Mesendoderm (in vitro differentiated cells): ENCODE measurements around the gene KCNN3.

Source experiments
- DNase-seq: peaks from one replicate; pipeline ENCODE4 v3.0.0; 2013
- H2AK5ac ChIP-seq: 2 replicates; pipeline ENCODE4 v1.6.1; 2013; ENCODE audit warnings: low read length, inconsistent platforms
- H2BK120ac ChIP-seq: 2 replicates; pipeline ENCODE4 v1.6.1; 2013; ENCODE audit warnings: low read depth, mild to moderate bottlenecking, low read length, moderate library complexity, mixed read lengths
- H2BK15ac ChIP-seq: replicated peaks from 2 replicates; pipeline ENCODE4 v1.6.1; 2013; ENCODE audit warnings: low read depth, mild to moderate bottlenecking, moderate library complexity
- H2BK5ac ChIP-seq: 2 replicates; pipeline ENCODE4 v1.6.1; 2013; ENCODE audit warnings: low read length, inconsistent platforms
- H3K18ac ChIP-seq: 2 replicates; pipeline ENCODE4 v1.6.1; 2013; ENCODE audit warnings: mild to moderate bottlenecking, low read length, mixed read lengths
- H3K23ac ChIP-seq: one replicate; pipeline ENCODE4 v1.6.1; 2013; ENCODE audit warnings: low read length
- H3K27ac ChIP-seq: 2 replicates; pipeline ENCODE4 v1.5.1; 2013; ENCODE audit warnings: low read depth, mild to moderate bottlenecking, inconsistent platforms, low read length, moderate library complexity
- H3K27me3 ChIP-seq: 2 replicates; pipeline ENCODE4 v1.6.1; 2013; ENCODE audit warnings: low read length, control low read depth, mild to moderate bottlenecking, inconsistent platforms; ENCODE audit not compliant: insufficient read depth, poor library complexity
- H3K36me3 ChIP-seq: 2 replicates; pipeline ENCODE4 v1.6.1; 2013; ENCODE audit warnings: low read length, inconsistent platforms; ENCODE audit not compliant: control insufficient read depth, insufficient read depth
- H3K4ac ChIP-seq: one replicate; pipeline ENCODE4 v1.6.1; 2013; ENCODE audit warnings: low read depth, mild to moderate bottlenecking, low read length, moderate library complexity
- H3K4me1 ChIP-seq: 2 replicates; pipeline ENCODE4 v1.6.1; 2013; ENCODE audit warnings: low read depth, low read length, inconsistent platforms; ENCODE audit not compliant: control insufficient read depth
- H3K4me2 ChIP-seq: 2 replicates; pipeline ENCODE4 v1.6.1; 2013; ENCODE audit warnings: low read length
- H3K4me3 ChIP-seq: 2 replicates; pipeline ENCODE4 v1.5.1; 2013; ENCODE audit warnings: mild to moderate bottlenecking, low read length
- H3K56ac ChIP-seq: one replicate; pipeline ENCODE4 v1.6.1; 2013; ENCODE audit warnings: low read length
- H3K79me1 ChIP-seq: 2 replicates; pipeline ENCODE4 v1.6.1; 2013; ENCODE audit warnings: low read length, inconsistent platforms
- H3K79me2 ChIP-seq: 2 replicates; pipeline ENCODE4 v1.6.1; 2013; ENCODE audit warnings: mild to moderate bottlenecking, low read length; ENCODE audit not compliant: control insufficient read depth, insufficient read depth
- H3K9ac ChIP-seq: 2 replicates; pipeline ENCODE4 v1.6.1; 2013; ENCODE audit warnings: low read length, inconsistent platforms
- H4K5ac ChIP-seq: one replicate; pipeline ENCODE4 v1.6.1; 2013; ENCODE audit warnings: low read length
- H4K8ac ChIP-seq: one replicate; pipeline ENCODE4 v1.6.1; 2013; ENCODE audit warnings: low read depth, mild to moderate bottlenecking, control low read depth, low read length, moderate library complexity
- WGBS: extraction: QIAGEN DNeasy Blood & Tissue Kit; methylation state at CpG from one replicate; pipeline ENCODE4 v1.1.7; 2013; ENCODE audit warnings: low lambda C conversion rate, missing lambda C conversion rate; ENCODE audit not compliant: insufficient coverage; ENCODE audit errors: extremely low coverage; 5-methylcytosine and 5-hydroxymethylcytosine counted together

Gene KCNN3

DNA sequence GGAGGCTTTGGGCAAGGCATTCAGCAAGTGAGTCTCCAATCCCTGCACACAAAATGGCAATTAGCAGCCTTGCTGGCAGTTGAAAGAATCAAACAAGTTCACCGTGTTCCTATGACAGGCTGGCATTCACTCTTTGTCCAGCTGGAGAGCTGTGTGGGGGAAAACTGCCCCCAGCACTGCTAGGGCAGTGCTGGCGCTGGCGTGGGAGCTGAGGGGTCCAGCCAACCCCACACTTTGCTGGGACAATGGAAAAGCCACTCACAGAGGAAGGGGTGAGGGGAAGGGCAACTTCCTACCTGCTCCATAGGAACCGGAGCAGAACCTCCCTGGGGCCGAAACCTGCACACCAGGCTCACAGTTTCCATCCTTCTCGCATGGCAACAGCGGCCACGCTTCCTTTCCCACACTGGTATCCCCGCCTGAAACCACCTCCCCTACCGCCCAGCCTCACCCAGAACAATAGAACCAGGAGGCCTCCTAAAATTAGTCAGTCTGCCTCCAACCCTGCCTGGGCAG, 26.7 kb upstream of the KCNN3 start:
- no peak for DNase-seq
- Histone ChIP-seq H3K27ac (no peak overlapping the region), H2AK5ac (no peak overlapping the region), H3K23ac (no peak overlapping the region), H3K79me1 (no peaks in the 10 kb centered on the region), H3K27me3 (no peaks in the 10 kb centered on the region), H4K8ac (no peak overlapping the region), H3K4ac (no peak overlapping the region), H3K4me1 (no peaks in the 10 kb centered on the region), H4K5ac (no peak overlapping the region), H3K4me3 (no peak overlapping the region), H3K9ac (no peak overlapping the region), H2BK15ac (no peak overlapping the region), H3K56ac (no peak overlapping the region), H3K18ac (no peak overlapping the region), H2BK5ac (no peak overlapping the region), H3K79me2 (no peaks in the 10 kb centered on the region), H3K36me3 (no peaks in the 10 kb centered on the region), H2BK120ac (no peak overlapping the region), H3K4me2 (no peak overlapping the region)
- WGBS, result no CpG with 5 or more reads among the region's 10 CpGs

DNA sequence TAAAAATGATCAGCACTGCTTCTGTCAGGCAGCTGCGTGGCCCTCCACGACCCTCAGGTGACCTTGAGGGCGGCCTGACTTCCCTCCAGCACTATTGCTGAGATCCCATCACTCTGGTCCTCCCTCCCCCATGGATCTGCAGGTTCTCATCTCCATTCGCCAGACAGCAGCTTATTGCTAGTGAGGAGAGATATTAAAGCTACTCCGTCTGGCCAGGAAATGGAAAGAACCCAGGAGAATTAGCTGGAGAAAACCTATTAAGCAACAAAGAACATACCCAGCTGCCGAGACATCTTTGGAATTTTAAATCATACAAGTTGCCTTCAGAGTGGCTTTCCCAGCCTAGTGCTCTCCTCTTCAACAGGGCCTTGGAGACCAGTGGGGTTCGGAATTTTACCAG, 25.7 kb upstream of the KCNN3 start:
- no peaks in the 10 kb centered on the region for H3K36me3 ChIP-seq
- no peak overlapping the region for H3K4me3 ChIP-seq
- H3K9ac ChIP-seq, result no peak overlapping the region
- no peak overlapping the region for H2BK5ac ChIP-seq
- H3K4me2 ChIP-seq, result no peak overlapping the region
- no peak overlapping the region for H3K18ac ChIP-seq
- H4K5ac ChIP-seq, result no peak overlapping the region
- H3K4ac ChIP-seq, result no peak overlapping the region
- no CpG with 5 or more reads among the region's 7 CpGs for WGBS
- H3K27me3 ChIP-seq, result no peaks in the 10 kb centered on the region
- H3K79me2 ChIP-seq, result no peaks in the 10 kb centered on the region
- H3K4me1 ChIP-seq, result no peaks in the 10 kb centered on the region
- no peak overlapping the region for H4K8ac ChIP-seq
- H3K79me1 ChIP-seq, result no peaks in the 10 kb centered on the region
- no peak for DNase-seq
- no peak overlapping the region for H3K56ac ChIP-seq
- H2BK120ac ChIP-seq, result no peak overlapping the region
- no peak overlapping the region for H3K23ac ChIP-seq
- no peak overlapping the region for H2BK15ac ChIP-seq
- H3K27ac ChIP-seq, result no peak overlapping the region
- H2AK5ac ChIP-seq, result no peak overlapping the region

DNA sequence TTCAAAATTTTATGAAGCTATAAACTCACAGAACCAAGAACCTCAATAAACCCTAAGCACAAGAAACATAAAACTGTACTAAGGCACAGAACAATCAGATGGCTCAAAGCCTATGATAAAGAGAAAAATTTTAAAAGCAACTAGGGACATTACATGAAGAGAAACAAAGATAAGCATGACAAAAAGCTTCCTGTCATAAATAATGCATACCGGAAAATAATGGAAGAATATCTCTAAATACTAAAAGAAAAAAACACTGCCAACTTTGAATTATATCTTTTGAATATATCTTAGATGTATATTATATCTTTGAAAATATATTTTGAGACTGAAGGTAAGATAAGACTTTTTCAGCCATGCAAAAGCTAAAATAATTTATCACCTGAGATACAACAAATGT, 21.4 kb upstream of the KCNN3 start:
- no peak overlapping the region for H3K23ac ChIP-seq
- no peak overlapping the region for H2AK5ac ChIP-seq
- no peaks in the 10 kb centered on the region for H3K4me1 ChIP-seq
- H3K4ac ChIP-seq, result no peak overlapping the region
- no peak overlapping the region for H3K56ac ChIP-seq
- WGBS, result no CpG with 5 or more reads among the region's 1 CpG
- no peaks in the 10 kb centered on the region for H3K79me2 ChIP-seq
- H3K9ac ChIP-seq, result no peak overlapping the region
- no peak overlapping the region for H3K4me2 ChIP-seq
- no peaks in the 10 kb centered on the region for H3K27me3 ChIP-seq
- H4K8ac ChIP-seq, result no peak overlapping the region
- H3K36me3 ChIP-seq, result no peaks in the 10 kb centered on the region
- H2BK15ac ChIP-seq, result no peak overlapping the region
- no peak overlapping the region for H2BK120ac ChIP-seq
- no peak overlapping the region for H4K5ac ChIP-seq
- H2BK5ac ChIP-seq, result no peak overlapping the region
- H3K4me3 ChIP-seq, result no peak overlapping the region
- H3K79me1 ChIP-seq, result no peaks in the 10 kb centered on the region
- no peak overlapping the region for H3K27ac ChIP-seq
- no peak for DNase-seq
- H3K18ac ChIP-seq, result no peak overlapping the region

DNA sequence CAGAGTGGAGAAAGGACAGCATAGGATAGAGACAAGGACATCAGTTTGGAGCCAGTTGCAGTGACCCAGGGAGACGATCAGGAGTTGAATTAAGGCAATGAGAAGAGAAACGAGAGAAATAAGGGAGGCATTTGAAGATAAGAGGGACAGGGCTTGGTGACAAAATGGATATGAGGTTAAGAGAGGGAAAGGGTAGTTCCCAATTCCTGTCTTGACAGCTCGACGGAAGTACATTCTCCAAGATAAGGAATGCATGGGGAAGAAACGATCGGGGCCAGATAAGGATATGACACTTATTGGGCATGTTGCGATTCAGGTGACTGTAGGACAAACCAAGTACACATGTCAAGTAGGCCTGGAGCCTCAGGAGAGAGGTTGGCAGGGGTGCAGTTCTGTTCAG, 18.7 kb upstream of the KCNN3 start:
- Histone ChIP-seq H3K9ac (no peak overlapping the region), H4K5ac (no peak overlapping the region), H3K79me1 (no peaks in the 10 kb centered on the region), H3K4me3 (no peak overlapping the region), H3K79me2 (no peaks in the 10 kb centered on the region), H3K4me2 (no peak overlapping the region), H2BK15ac (no peak overlapping the region), H2BK5ac (no peak overlapping the region), H4K8ac (no peak overlapping the region), H2AK5ac (no peak overlapping the region), H3K4me1 (no peaks in the 10 kb centered on the region), H3K36me3 (no peaks in the 10 kb centered on the region), H3K27me3 (no peaks in the 10 kb centered on the region), H3K18ac (no peak overlapping the region), H3K23ac (no peak overlapping the region), H3K4ac (no peak overlapping the region), H3K56ac (no peak overlapping the region), H2BK120ac (no peak overlapping the region), H3K27ac (no peak overlapping the region)
- DNase-seq, result no peak
- WGBS, result no CpG with 5 or more reads among the region's 7 CpGs

DNA sequence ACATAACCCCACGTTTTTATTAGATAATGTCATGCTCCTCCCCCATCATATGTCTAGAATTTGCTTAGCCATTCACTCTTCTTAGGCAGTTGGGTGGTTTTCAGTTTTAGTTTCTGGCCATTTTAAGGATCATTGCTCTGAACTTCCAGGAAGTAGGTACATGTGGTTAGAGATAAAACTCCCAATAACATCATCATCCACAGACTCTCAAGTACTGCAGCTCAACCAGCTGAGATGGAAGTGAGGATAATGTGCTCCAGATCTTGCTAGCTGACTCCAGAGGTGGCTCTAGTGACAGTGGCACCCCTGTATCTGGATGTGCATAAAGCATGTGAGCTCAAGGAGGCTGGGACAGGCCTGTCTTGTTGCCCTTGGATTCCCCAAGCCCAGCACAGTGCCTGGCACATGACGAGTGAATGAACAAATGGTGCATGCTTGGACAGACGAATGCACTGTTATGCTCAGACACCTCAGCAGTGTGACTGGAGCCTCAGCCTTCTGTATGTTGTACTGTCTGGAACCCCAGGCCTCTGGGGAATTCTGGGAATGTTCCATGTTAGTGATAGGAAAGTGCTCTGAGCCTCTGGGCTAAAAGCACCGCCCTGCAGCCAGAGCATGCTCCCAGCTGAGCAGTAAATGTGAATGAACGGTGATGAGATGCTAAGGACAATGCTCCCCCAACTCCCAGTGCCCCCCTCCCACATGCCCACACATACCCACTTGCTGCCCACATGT, 16.4 kb upstream of the KCNN3 start:
- H3K4me3 ChIP-seq, result no peak overlapping the region
- no peak overlapping the region for H4K8ac ChIP-seq
- H3K23ac ChIP-seq, result no peak overlapping the region
- H2AK5ac ChIP-seq, result no peak overlapping the region
- H3K9ac ChIP-seq, result no peak overlapping the region
- H3K36me3 ChIP-seq, result no peaks in the 10 kb centered on the region
- H3K4me1 ChIP-seq, result no peaks in the 10 kb centered on the region
- H2BK5ac ChIP-seq, result no peak overlapping the region
- no peak overlapping the region for H3K27ac ChIP-seq
- no peak overlapping the region for H4K5ac ChIP-seq
- H3K79me1 ChIP-seq, result no peaks in the 10 kb centered on the region
- no peak overlapping the region for H3K18ac ChIP-seq
- H3K56ac ChIP-seq, result no peak overlapping the region
- H3K27me3 ChIP-seq, result no peaks in the 10 kb centered on the region
- no peaks in the 10 kb centered on the region for H3K79me2 ChIP-seq
- no CpG with 5 or more reads among the region's 5 CpGs for WGBS
- no peak overlapping the region for H2BK15ac ChIP-seq
- no peak overlapping the region for H3K4me2 ChIP-seq
- DNase-seq, result peak; percentile 16
- no peak overlapping the region for H2BK120ac ChIP-seq
- no peak overlapping the region for H3K4ac ChIP-seq
